ENCODE results near the gene MAP7D1.
"Not testable (repeated sequence)": the region's sequence is repeated elsewhere in the genome, so short reads cannot be mapped to it uniquely, and the experiment has no call there.

The MAP7D1 gene

GRCh38 chr1:36217670-36218069 is 61.7 kb downstream of the MAP7D1 start:
- peaks cover 5% of the 10 kb centered on the region for H3K4me1 Mint-ChIP-seq
- H3K27me3 Mint-ChIP-seq = no peaks in the 10 kb centered on the region
- no peak overlapping the region for H3K27ac Mint-ChIP-seq
- H3K4me3 Mint-ChIP-seq = no peak overlapping the region
- no peaks in the 10 kb centered on the region for H3K36me3 Mint-ChIP-seq
- peaks cover 1% of the 10 kb centered on the region for H3K9me3 Mint-ChIP-seq
- no peak for ATAC-seq

DNA sequence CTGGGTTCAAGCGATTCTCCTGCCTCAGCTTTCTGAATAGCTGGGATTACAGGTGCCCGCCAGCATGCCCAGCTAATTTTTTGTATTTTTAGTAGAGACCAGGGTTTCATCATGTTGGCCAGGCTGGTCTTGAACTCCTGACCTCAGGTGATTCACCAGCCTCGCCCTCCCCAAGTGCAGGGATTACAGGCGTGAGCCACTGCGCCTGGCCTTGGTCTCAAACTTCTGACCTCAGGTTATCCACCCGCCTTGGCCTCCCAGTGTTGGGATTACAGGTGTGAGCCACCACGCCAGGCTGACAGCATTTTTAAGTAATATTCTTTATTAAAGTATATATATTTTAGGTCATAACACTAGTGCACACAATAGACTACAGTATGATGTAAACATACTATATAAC is 65.9 kb downstream of the MAP7D1 start:
- ATAC-seq, H3K27ac Mint-ChIP-seq, H3K27me3 Mint-ChIP-seq, H3K9me3 Mint-ChIP-seq, H3K4me3 Mint-ChIP-seq: not testable (repeated sequence)
- peaks cover 22% of the 10 kb centered on the region for H3K4me1 Mint-ChIP-seq
- peaks cover 20% of the 10 kb centered on the region for H3K36me3 Mint-ChIP-seq

GRCh38 chr1:36222481-36223380 is 66.8 kb downstream of the MAP7D1 start:
- Mint-ChIP-seq H3K36me3 (peaks cover 28% of the 10 kb centered on the region), H3K4me1 (peaks cover 30% of the 10 kb centered on the region), H3K9me3 (no peaks in the 10 kb centered on the region), H3K27me3 (no peaks in the 10 kb centered on the region), H3K27ac (peak overlapping the region; percentile 95), H3K4me3 (peak overlapping the region; percentile 98)
- ATAC-seq = no peak

DNA sequence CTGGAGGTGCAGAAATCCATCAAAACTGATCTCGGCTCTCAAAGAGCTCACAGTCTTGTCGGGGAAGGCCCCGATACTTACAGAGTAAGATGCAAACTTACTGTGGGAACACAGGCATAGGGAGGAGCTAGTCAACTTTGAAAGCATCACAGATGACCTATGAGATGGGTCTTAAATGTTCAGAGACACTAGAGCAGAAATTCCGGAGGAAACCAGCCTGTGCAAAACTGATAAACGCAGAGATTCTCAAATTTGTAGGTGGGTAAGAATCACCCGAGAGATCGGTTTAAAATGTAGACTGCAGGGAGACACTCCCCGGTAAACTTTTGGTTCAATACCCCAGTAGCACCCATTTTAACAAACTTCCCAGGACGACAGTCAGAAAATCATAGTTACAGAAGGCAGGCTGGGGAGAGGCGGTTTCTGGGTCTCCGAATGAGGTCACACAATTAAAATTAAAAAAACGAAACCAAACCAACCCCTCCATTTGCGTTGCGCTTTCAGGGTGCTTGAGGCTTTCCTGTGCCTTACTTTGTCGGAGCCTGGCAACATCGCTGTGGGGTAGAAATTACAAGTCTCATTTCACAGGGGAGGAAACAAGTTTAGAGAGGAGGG is 67.5 kb downstream of the MAP7D1 start:
- H3K4me3 Mint-ChIP-seq = peak overlapping the region; percentile 98
- no peaks in the 10 kb centered on the region for H3K9me3 Mint-ChIP-seq
- peaks cover 32% of the 10 kb centered on the region for H3K36me3 Mint-ChIP-seq
- peaks cover 31% of the 10 kb centered on the region for H3K4me1 Mint-ChIP-seq
- no peaks in the 10 kb centered on the region for H3K27me3 Mint-ChIP-seq
- peak; percentile 61 for ATAC-seq
- H3K27ac Mint-ChIP-seq = peak overlapping the region; percentile 95

GRCh38 chr1:36223996-36224536 is 68.1 kb downstream of the MAP7D1 start, which contains the start of gene THRAP3:
TSS of gene THRAP3 (plus strand) at chr1:36224443. CDS start at chr1:36282564, 58,121 bp downstream.
- Mint-ChIP-seq H3K36me3 (peaks cover 32% of the 10 kb centered on the region), H3K4me3 (peak within 1 kb of the TSS; percentile 98)

GRCh38 chr1:36224537-36225282 is 68.8 kb downstream of the MAP7D1 start:
- H3K36me3 Mint-ChIP-seq = peaks cover 32% of the 10 kb centered on the region
- H3K27me3 Mint-ChIP-seq = no peaks in the 10 kb centered on the region
- H3K4me1 Mint-ChIP-seq = peaks cover 31% of the 10 kb centered on the region
- no peaks in the 10 kb centered on the region for H3K9me3 Mint-ChIP-seq
- peak; percentile 83 for ATAC-seq
- H3K27ac Mint-ChIP-seq = peak overlapping the region; percentile 95
- peak overlapping the region; percentile 98 for H3K4me3 Mint-ChIP-seq

More at GRCh38 chr1:36223996-36224536, 68.1 kb downstream of the MAP7D1 start, which contains the start of gene THRAP3:
- H3K9me3 Mint-ChIP-seq = no peaks in the 10 kb centered on the region
- peak within 1 kb of the TSS; percentile 95 for H3K27ac Mint-ChIP-seq
- H3K4me1 Mint-ChIP-seq = peaks cover 31% of the 10 kb centered on the region
- ATAC-seq = peak; percentile 97
- no peaks in the 10 kb centered on the region for H3K27me3 Mint-ChIP-seq

DNA sequence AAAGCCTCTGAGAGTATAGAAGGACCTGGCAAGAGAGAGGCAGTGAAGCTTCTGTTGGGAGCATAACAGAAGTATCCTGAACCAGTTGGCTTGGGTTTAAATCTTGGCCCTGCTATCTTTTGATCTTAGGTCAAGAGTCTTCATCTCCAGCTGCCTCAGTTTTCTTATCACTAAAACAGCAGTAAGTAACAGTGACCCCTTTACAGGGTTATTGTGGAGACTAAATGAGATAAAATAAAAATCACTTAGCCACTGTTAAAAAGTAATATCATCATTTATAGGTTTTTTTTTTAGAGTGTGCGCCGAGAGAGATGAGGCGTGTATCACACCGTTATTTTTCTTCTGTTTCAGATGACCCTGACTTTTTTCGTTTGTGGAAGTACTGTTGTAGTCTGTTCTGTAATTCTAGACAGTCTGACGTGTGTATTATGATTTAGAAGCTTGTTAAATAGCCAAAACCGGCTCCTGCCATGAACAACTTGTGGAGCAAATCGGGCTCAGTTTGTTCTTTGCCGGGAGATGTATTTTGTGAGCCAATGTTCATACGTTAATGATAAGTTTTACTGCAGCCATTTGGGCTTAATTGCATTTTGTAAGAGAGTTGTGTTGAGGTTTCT is 69.4 kb downstream of the MAP7D1 start:
- H3K9me3 Mint-ChIP-seq = no peaks in the 10 kb centered on the region
- H3K27me3 Mint-ChIP-seq = no peaks in the 10 kb centered on the region
- peaks cover 32% of the 10 kb centered on the region for H3K36me3 Mint-ChIP-seq
- H3K27ac Mint-ChIP-seq = peak overlapping the region; percentile 95
- H3K4me1 Mint-ChIP-seq = peaks cover 31% of the 10 kb centered on the region
- peak overlapping the region; percentile 98 for H3K4me3 Mint-ChIP-seq
- ATAC-seq = no peak

DNA sequence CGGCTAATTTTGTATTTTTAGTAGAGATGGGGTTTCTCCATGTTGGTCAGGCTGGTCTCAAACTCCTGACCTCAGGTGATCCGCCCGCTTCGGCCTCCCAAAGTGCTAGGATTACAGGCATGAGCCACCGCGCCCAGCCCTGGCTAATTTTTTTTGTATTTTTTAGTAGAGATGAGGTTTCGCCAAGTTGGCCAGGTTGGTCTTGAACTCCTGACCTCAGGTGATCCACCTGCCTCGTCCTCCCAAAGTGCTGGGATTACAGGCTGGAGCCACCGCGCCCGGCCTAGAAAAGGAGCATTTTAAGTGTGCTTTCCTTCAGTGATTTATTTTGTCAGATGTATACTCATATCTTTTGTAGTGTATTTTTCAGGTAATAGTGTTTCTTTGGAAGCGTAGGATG is 74.3 kb downstream of the MAP7D1 start:
- not testable (repeated sequence) for H3K27me3 Mint-ChIP-seq, H3K27ac Mint-ChIP-seq, H3K9me3 Mint-ChIP-seq, H3K4me3 Mint-ChIP-seq, ATAC-seq
- Mint-ChIP-seq H3K4me1 (peaks cover 63% of the 10 kb centered on the region), H3K36me3 (peaks cover 41% of the 10 kb centered on the region)

Measured in stimulated activated memory B cell treated with anti-CD40 and anti-IgM and Interleukin-4, amounts not matched to agents 10 μg/mL and 1 μg/mL and 100 μg/mL, for 72 hours (primary cell).